NCI-H1417 (cell line): ENCODE data around the gene AGBL1.
"Not testable (repeated sequence)": the region's sequence is repeated elsewhere in the genome, so short reads cannot be mapped to it uniquely, and the experiment has no call there.

ENCODE experiments used
- DNase-seq, 3 experiments: peaks; one replicate each; lab custom pipeline; 2025; lab: John Stamatoyannopoulos, UW

The AGBL1 gene

GRCh38 chr15:86872782-86873181 is 793.1 kb downstream of the AGBL1 start:
- DNase-seq: no peak

GRCh38 chr15:86875067-86875466 is 795.4 kb downstream of the AGBL1 start:
- no peak for DNase-seq

GRCh38 chr15:86876387-86876944 is 796.8 kb downstream of the AGBL1 start:
- no peak for DNase-seq

- DNase-seq: no peak
These were observed 797.5 kb downstream of the AGBL1 start for GRCh38 chr15:86877171-86877631.

- DNase-seq: not testable (repeated sequence)
These were observed 799.2 kb downstream of the AGBL1 start for GRCh38 chr15:86878844-86879243.

GRCh38 chr15:86879250-86880229 is 799.9 kb downstream of the AGBL1 start:
- no peak for DNase-seq

- no peak for DNase-seq
These were observed 805.9 kb downstream of the AGBL1 start for GRCh38 chr15:86885616-86886015.

- peak; percentile 66 to 93 (median 66) for DNase-seq
These were observed 813.2 kb downstream of the AGBL1 start for GRCh38 chr15:86892774-86893449.

- no peak for DNase-seq
These were observed 814.6 kb downstream of the AGBL1 start for GRCh38 chr15:86894269-86894668.

GRCh38 chr15:86903642-86904421 is 824.2 kb downstream of the AGBL1 start:
- no peak for DNase-seq

GRCh38 chr15:86905625-86906256 is 826.1 kb downstream of the AGBL1 start:
- peak in 2 of 3 experiments; percentile 57 to 91 for DNase-seq

- DNase-seq: no peak
These were observed 826.7 kb downstream of the AGBL1 start for GRCh38 chr15:86906376-86906775.

- no peak for DNase-seq
These were observed 831.4 kb downstream of the AGBL1 start for GRCh38 chr15:86911022-86911421.

- no peak for DNase-seq
These were observed 833.0 kb downstream of the AGBL1 start for GRCh38 chr15:86912661-86913060.

GRCh38 chr15:86915811-86916331 is 836.2 kb downstream of the AGBL1 start:
- peak; percentile 3 to 84 (median 62) for DNase-seq

GRCh38 chr15:86916671-86917360 is 837.1 kb downstream of the AGBL1 start:
- DNase-seq: peak in 2 of 3 experiments; percentile 20 to 26

GRCh38 chr15:86917361-86917671 is 837.6 kb downstream of the AGBL1 start:
- no peak for DNase-seq

GRCh38 chr15:86919581-86919980 is 839.9 kb downstream of the AGBL1 start:
- no peak for DNase-seq

- no peak for DNase-seq
These were observed 849.8 kb downstream of the AGBL1 start for GRCh38 chr15:86929461-86929860.

GRCh38 chr15:86932456-86932855 is 852.8 kb downstream of the AGBL1 start:
- DNase-seq: no peak

- DNase-seq: no peak
These were observed 856.2 kb downstream of the AGBL1 start for GRCh38 chr15:86935841-86936240.
